Ramos (cell line): ENCODE data around the gene VAV2.

Experiments used
- in situ Hi-C: fragments of 300-500 bp; cut with MboI; formaldehyde crosslinking; loops from one replicate; pipeline ENCODE4 v1.14.3; 2022; ENCODE audit warnings: low sequenced_read_pairs; ENCODE audit not compliant: unreplicated experiment

Gene VAV2

DNA sequence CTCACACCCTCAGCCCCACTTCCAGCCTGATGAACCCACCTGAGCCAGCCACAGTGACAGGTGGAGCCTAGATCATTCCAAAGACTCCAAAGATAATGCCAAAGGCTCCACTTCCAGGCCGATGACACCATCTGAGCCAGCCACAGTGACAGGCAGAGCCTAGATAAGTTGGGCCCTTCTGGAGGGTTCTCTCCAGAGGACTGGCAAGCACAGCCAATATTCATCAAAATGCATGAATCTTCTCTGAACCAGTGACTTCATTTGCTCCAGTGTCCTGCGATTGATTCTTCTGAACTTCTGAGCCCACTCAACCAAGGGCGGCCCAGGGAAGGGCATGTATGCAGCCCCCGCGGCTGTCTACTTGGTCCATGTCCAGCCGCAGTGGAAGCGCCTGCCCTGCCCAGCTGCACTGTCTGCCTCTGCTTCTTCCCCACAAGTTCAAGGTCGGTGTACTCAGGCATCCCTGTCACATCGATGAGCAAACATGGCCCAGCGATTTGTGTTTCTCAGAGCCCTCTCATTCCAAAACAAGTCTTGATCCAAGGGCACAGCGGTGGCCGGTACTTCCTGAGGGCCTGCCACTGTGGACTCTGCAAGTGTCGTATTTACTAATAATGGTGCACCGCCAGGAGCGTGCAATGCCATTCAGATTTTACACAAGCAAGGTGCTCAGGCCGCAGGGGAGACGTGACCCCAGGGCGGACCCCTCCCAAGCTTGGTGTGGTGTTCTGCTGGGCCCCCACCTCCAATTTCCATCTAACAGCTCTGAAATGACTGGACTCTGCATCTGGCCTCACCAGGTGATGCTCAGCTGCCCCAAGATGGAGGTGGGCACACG lies 107.0 kb downstream of the VAV2 start:
- in situ Hi-C loops = no loop called here

GRCh38 chr9:133882849-133883755 lies 109.0 kb downstream of the VAV2 start:
- in situ Hi-C loops = no loop called here

DNA sequence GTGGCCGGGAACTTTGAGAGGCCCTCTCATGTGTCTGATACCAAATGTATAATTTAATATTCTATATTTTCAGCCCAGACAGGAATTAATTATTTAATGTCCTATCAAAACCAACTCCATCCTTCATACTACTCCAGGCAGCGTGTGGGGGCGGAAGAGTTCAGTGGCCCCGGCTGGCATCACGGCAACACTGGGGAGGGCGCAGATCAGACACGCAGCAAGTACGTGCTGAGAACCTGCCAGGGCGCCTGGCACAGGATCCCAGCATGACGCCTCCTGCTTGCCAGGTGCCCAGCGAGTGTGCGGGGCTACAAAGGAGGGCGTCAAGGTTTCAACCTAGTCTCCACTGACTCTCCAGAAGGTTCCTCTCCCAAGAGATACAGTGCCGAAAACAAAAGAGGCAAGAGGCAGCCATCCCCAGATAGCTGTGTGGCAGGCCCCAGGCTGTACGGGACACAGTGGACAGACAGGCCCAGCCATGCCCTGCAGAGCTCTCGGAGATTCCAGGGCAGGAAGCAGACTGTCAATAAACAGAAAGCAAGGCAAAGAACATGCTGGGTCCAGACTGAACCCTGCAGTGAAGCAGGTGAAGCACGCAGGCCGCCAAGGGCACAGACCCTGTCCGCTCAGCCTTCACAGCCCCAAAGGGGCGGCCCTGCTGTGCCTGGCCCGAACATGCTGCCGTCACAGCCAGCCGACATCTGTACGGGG lies 110.3 kb downstream of the VAV2 start:
- in situ Hi-C loops = no loop called here

DNA sequence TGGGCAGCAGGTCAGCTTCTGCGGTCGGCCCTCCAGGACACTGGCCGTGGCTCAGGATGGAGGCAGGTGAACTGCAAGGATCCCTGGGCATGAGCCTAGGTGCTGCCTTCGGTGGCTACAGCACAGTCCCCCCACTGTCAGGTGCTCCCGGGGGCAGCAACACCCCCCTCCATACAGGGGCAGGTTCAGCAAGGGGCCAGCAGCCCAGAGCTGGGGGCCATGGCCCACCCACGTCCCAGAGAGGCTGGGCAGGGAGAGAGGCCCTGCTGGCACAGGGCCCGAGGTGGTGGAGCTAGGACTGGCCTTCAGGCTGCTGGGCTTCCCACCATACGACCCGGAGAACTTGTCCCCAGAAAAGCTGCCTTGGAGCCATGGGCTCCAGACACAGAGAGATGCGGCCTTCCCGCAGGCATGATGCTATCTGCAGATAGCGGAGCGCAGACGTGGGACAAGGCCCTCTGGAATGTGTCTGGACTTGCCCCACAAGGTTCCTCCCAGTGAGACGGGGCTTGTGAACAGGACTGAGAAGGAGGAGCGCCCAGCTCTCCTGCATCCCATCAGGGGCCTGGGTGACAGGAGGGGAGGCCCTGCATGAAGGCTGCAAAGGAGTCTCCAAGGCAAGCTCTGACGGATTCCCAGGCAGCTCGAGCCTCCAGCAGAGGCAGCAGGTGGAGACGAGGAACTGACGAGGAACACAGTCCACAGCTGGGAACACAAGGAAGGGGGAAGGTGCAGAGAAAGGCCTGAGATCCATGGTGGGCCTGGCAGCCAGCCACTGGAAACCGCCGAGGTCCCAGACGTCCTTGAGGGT lies 111.1 kb downstream of the VAV2 start:
- in situ Hi-C loops = no loop called here

GRCh38 chr9:133880136-133880535 lies 112.0 kb downstream of the VAV2 start:
- in situ Hi-C loops = no loop called here

GRCh38 chr9:133879615-133880014 lies 112.5 kb downstream of the VAV2 start:
- in situ Hi-C loops = no loop called here

GRCh38 chr9:133878402-133878801 lies 113.7 kb downstream of the VAV2 start:
- in situ Hi-C loops = no loop called here

- in situ Hi-C loops = no loop called here
These were observed 114.2 kb downstream of the VAV2 start for GRCh38 chr9:133877967-133878366.

DNA sequence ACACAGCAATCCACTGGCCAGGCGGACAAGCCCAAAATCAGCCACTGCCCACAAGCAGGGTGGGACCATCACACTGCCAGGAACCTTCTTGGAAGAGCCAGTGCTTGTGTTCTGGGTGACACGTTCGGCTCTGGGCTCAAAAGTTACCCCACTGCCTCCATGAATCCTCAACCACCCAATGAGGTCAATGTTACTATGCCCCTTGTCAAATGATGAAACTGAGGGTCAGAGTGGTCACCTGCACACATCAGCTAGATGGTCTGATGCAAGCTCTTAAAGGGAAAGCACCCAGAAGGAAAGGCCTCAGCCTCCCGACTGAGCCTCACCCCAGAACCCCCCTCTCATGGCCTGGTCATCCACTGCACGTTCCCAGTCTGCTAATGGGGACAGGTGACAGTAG lies 114.8 kb downstream of the VAV2 start:
- in situ Hi-C loops = no loop called here

- in situ Hi-C loops = no loop called here
These were observed 115.3 kb downstream of the VAV2 start for GRCh38 chr9:133876836-133877235.

GRCh38 chr9:133876144-133876543 lies 116.0 kb downstream of the VAV2 start:
- in situ Hi-C loops = no loop called here

- in situ Hi-C loops = no loop called here
These were observed 117.0 kb downstream of the VAV2 start for GRCh38 chr9:133875131-133875530.

GRCh38 chr9:133874659-133875058 lies 117.5 kb downstream of the VAV2 start:
- in situ Hi-C loops = no loop called here

DNA sequence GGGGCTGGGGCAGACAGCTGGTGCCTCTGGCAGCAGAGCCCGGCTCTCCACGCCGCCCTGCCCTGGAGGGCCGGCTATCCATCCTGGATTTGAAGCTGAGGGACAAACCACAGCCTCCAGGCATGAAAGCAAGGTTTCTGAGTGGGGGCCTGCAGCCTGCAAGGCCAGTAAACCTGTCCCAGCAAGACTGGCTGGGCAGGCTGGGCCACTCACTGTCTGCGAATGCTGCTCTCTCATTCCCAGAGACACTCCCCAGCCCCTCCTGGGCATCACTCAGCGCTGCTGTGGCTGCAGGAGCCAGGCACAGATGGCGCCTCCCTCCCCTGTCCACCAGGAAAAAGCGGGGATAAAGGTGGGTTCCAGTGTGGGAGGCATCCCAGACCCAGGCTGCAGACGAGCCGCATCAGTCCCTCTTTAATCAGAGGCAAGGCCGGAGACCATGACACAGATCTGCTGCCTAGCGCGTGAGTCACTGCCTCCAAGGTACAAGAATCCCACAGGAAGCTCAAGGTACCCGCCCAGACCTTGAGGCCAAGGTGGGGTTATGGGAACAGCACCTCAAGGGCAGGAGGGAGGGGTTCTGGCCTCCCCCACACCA lies 118.0 kb downstream of the VAV2 start:
- in situ Hi-C loops = no loop called here

GRCh38 chr9:133873461-133873891 lies 118.6 kb downstream of the VAV2 start:
- in situ Hi-C loops = no loop called here

DNA sequence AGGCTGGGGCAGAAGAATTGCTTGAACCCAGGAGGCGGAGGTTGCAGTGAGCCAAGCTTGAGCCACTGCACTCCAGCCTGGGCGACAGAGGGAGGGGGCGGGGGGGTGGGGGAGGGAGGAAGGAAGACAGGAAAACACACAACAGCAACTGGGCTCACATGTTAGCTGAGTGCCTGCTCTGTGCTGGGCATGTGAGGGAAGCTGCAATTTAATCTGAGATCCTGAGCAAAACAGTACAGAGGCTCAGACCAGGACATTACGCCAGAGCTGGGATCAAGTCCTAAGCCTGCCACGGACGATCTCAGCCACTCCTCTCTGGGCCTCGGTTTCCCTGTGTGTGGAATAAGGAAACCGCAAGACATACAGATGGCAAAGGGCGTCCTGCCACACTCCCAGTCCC lies 119.1 kb downstream of the VAV2 start:
- in situ Hi-C loops = no loop called here

DNA sequence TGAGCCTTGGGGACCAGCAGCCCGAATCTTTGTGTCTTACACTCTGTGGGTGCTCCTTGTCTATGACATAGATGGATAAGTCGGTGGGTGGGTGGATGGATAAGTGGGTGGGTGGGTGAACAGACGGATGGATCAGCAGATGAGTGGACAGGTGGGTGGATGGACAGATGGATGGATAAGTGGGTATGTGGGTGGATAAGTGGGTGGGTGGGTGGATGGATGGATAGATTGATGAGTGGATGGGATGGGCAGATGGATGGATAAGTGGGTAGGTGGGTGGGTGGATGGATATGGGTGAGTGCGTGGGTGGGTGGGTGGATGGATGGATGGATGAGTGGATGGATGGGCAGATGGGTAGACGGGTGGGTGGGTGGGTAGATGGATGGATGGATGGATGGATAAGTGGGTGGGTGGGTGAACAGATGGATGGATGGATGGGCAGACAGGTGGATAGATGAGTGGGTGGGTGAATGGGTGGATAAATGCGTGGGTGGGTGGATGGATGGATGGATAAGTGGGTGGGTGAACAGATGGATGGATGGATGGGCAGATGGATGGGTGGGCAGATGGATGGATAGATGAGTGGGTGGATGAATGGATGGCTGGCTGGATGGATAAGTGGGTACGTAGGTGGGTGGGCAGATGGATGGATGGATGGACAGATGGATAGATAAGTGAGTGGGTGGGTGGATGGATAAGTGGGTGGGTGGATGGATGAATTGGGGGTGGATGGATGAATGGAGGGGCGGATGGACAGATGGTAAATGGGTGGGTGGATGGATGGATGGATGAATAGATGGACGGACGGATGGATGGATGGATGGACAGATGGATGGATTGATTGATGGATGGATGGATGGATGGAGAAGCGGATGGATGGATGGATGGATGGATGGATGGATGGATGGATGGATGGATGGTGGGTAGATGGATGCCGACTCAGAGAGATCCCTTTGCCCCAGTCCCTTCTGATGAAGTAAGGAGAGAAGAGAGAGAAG lies 121.2 kb downstream of the VAV2 start:
- in situ Hi-C loops = no loop called here

GRCh38 chr9:133869674-133870405 lies 122.3 kb downstream of the VAV2 start:
- in situ Hi-C loops = no loop called here
